Astrocyte (in vitro differentiated cells and primary cell): ENCODE measurements around the gene KIF5A.

Experiments
- EZH2 ChIP-seq: IDR thresholded peaks from 2 replicates; pipeline ENCODE4 v1.6.1; 2012; ENCODE audit warnings: mild to moderate bottlenecking, low read length, inconsistent platforms; ENCODE audit not compliant: insufficient read depth
- TF ChIP-seq, protein P1 (sequence below): IDR thresholded peaks from 2 replicates; pipeline ENCODE4 v1.5.1; 2011; ENCODE audit warnings: low read depth, mild to moderate bottlenecking, inconsistent platforms, low read length, moderate library complexity; ENCODE audit not compliant: insufficient read depth

DNA sequence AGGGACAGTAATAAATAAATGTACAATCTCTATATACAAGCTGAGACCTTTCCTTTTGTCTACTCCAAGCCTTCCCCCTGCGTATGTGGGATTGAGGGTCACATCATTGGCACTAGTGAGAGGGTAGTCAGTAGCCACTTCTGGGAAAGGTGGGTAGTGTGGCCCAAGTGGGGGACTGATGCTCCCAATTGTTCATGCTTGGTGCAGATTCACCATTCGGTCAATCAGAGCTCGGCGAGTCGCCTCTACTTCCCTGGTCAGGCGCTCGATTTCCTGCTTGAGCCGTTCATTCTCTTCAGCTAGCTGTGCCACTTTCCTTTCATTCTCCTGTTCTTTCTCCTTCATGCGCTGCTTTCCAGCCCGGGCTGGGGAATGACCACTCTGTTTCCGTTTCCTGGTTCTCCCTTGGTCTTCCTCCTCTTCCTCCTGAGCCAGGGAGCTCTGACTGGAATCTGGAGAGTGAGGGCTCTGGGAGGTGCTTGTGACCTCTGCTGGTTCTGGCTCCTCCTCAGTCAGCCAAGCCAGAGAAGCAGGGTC lies 33.2 kb upstream of the KIF5A start:
- TF ChIP-seq, protein P1, sequence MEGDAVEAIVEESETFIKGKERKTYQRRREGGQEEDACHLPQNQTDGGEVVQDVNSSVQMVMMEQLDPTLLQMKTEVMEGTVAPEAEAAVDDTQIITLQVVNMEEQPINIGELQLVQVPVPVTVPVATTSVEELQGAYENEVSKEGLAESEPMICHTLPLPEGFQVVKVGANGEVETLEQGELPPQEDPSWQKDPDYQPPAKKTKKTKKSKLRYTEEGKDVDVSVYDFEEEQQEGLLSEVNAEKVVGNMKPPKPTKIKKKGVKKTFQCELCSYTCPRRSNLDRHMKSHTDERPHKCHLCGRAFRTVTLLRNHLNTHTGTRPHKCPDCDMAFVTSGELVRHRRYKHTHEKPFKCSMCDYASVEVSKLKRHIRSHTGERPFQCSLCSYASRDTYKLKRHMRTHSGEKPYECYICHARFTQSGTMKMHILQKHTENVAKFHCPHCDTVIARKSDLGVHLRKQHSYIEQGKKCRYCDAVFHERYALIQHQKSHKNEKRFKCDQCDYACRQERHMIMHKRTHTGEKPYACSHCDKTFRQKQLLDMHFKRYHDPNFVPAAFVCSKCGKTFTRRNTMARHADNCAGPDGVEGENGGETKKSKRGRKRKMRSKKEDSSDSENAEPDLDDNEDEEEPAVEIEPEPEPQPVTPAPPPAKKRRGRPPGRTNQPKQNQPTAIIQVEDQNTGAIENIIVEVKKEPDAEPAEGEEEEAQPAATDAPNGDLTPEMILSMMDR, result no peak
- no peak for TF ChIP-seq EZH2
